GM12878 (cell line): ENCODE results near the gene EXOSC2. TPM values are rescaled to one million over a fixed set of nuclear protein-coding genes. Genes with fewer than 3 reads are reported as not detected.

Source experiments
- ATAC-seq: fragments of 200-7000 bp; cut with Tn5 transposase; 3 replicates; pipeline ENCODE4 v1.9.1; 2020; ENCODE audit warnings: mild to moderate bottlenecking, moderate library complexity
- BruUV-seq: library from RNA; stranded (reverse); fragments of 400-500 nt; replicated peaks from 2 replicates; lab custom pipeline; 2021; lab: Mats Ljungman, UMichigan
- CTCF ChIA-PET: fragments of 300-600 bp; sonication (Branson Sonifier 250); formaldehyde crosslinking; extraction: SDS; loops from one replicate; lab custom pipeline; 2021; ENCODE audit warnings: inconsistent platforms; lab: Yijun Ruan, JAX
- POLR2A ChIA-PET: fragments of 350-600 bp; formaldehyde crosslinking; extraction: SDS; loops from one replicate; lab custom pipeline; 2021; ENCODE audit warnings: inconsistent platforms; lab: Charles Lee
- RAD21 ChIA-PET: fragments of 300-600 bp; sonication (Branson Sonifier 250); formaldehyde crosslinking; loops from one replicate; lab custom pipeline; 2023; ENCODE audit warnings: antibody characterized with exemption; ENCODE audit not compliant: unreplicated experiment; lab: Charles Lee
- SMC1A ChIA-PET: fragments of 300-600 bp; sonication (Branson Sonifier 250); formaldehyde crosslinking; loops from one replicate; lab custom pipeline; 2023; ENCODE audit not compliant: unreplicated experiment, uncharacterized antibody; lab: Charles Lee
- DNase-seq: peaks from one replicate; pipeline ENCODE4 v3.0.0-alpha.2; 2011; ENCODE audit warnings: low read depth, low spot score
- FAIRE-seq: peaks from 3 replicates; lab custom pipeline; 2011; peaks lifted over from hg19 to GRCh38; lab: Jason Lieb, UNC
- H2AFZ ChIP-seq: 2 replicates; pipeline ENCODE4 v1.6.0; 2011; ENCODE audit warnings: low read depth, low read length, control low read depth; ENCODE audit not compliant: control insufficient read depth
- H3K27ac ChIP-seq: 2 replicates; pipeline ENCODE4 v1.5.1; 2011; ENCODE audit warnings: control low read depth; ENCODE audit not compliant: control insufficient read depth, insufficient read depth
- H3K27me3 ChIP-seq, 2 experiments: replicated peaks in 1 of 2; 2 replicates each; pipeline versions ENCODE4 v1.6.0 to v1.6.1; 2011; ENCODE audit warnings: low read length in 1 of 2; ENCODE audit not compliant: control insufficient read depth in 2 of 2, insufficient read depth in 2 of 2
- H3K36me3 ChIP-seq, 2 experiments: 2 replicates each; pipeline ENCODE4 v1.5.1; 2011; ENCODE audit warnings: low read length in 1 of 2; ENCODE audit not compliant: control insufficient read depth in 2 of 2, insufficient read depth in 2 of 2
- H3K4me1 ChIP-seq: 2 replicates; pipeline ENCODE4 v1.6.1; 2011; ENCODE audit warnings: mild to moderate bottlenecking, low read length, moderate library complexity, mixed read lengths; ENCODE audit not compliant: control insufficient read depth, insufficient read depth
- H3K4me2 ChIP-seq: 2 replicates; pipeline ENCODE4 v1.6.0; 2011; ENCODE audit warnings: control low read depth; ENCODE audit not compliant: control insufficient read depth, insufficient read depth
- H3K4me3 ChIP-seq: fragments of 200-600 bp; sonication (generic); 2 replicates; pipeline ENCODE4 v1.5.1; 2016
- H3K79me2 ChIP-seq: 2 replicates; pipeline ENCODE4 v1.6.0; 2011; ENCODE audit warnings: low read length; ENCODE audit not compliant: control insufficient read depth, insufficient read depth
- H3K9ac ChIP-seq: 2 replicates; pipeline ENCODE4 v1.8.0; 2011; ENCODE audit warnings: low read length, control low read depth, mixed read lengths; ENCODE audit not compliant: control insufficient read depth, insufficient read depth
- H3K9me3 ChIP-seq: replicated peaks from 3 replicates; pipeline ENCODE4 v1.5.1; 2011; ENCODE audit warnings: mild to moderate bottlenecking, low read length; ENCODE audit not compliant: control insufficient read depth, insufficient read depth
- H4K20me1 ChIP-seq: 2 replicates; pipeline ENCODE4 v1.6.0; 2011; ENCODE audit not compliant: control insufficient read depth, insufficient read depth
- ATF7 ChIP-seq: fragments of 450-650 bp; IDR thresholded peaks from 2 replicates; pipeline ENCODE4 v1.6.1; 2016; ENCODE audit warnings: low read depth, mild to moderate bottlenecking
- IKZF1 ChIP-seq: fragments of 450-650 bp; conservative IDR thresholded peaks from 2 replicates; pipeline ENCODE4 v1.6.1; 2017; ENCODE audit warnings: antibody characterized with exemption, mild to moderate bottlenecking
- IKZF2 ChIP-seq, 2 experiments: fragments of 450-650 bp; IDR thresholded peaks; 2 replicates each; pipeline ENCODE4 v1.6.1; 2017; ENCODE audit warnings: mild to moderate bottlenecking in 2 of 2, moderate library complexity in 2 of 2
- MTA2 ChIP-seq: fragments of 450-650 bp; IDR thresholded peaks from 2 replicates; pipeline ENCODE4 v1.6.1; 2016; ENCODE audit warnings: low read depth, mild to moderate bottlenecking, moderate library complexity
- PAX5 ChIP-seq: IDR thresholded peaks from 2 replicates; pipeline ENCODE4 v1.6.1; 2011; ENCODE audit warnings: low read depth, low read length, borderline replicate concordance
- POLR2AphosphoS5 ChIP-seq: IDR thresholded peaks from 2 replicates; pipeline ENCODE4 v1.6.1; 2011; ENCODE audit warnings: mild to moderate bottlenecking, low read length, inconsistent platforms
- POU2F2 ChIP-seq: IDR thresholded peaks from 3 replicates; pipeline ENCODE4 v1.6.1; 2011; ENCODE audit warnings: low read depth, mild to moderate bottlenecking, low read length, borderline replicate concordance
- RCOR1 ChIP-seq: conservative IDR thresholded peaks from 2 replicates; pipeline ENCODE4 v1.6.1; 2012; ENCODE audit warnings: low read depth, low read length, improper control_type of control experiment
- SREBF2 ChIP-seq: IDR thresholded peaks from 2 replicates; pipeline ENCODE4 v1.6.1; 2012; ENCODE audit warnings: mild to moderate bottlenecking, low read length
- TARDBP ChIP-seq: IDR thresholded peaks from 2 replicates; pipeline ENCODE4 v1.6.1; 2016; ENCODE audit warnings: borderline replicate concordance
- TCF12 ChIP-seq: IDR thresholded peaks from 2 replicates; pipeline ENCODE4 v1.6.1; 2011; ENCODE audit warnings: low read depth, mild to moderate bottlenecking, low read length
- ZNF217 ChIP-seq: fragments of 450-650 bp; IDR thresholded peaks from 2 replicates; pipeline ENCODE4 v1.6.1; 2017; ENCODE audit warnings: antibody characterized with exemption, mild to moderate bottlenecking
- WGBS: methylation state at CpG from one replicate; pipeline ENCODE4 v1.1.6; 2016; ENCODE audit warnings: low lambda C conversion rate; ENCODE audit not compliant: insufficient replicate concordance, insufficient coverage; ENCODE audit errors: missing lambda C conversion rate; 5-methylcytosine and 5-hydroxymethylcytosine counted together
- in situ Hi-C: fragments of 300-500 bp; cut with MboI; formaldehyde crosslinking; loops from 9 replicates; pipeline ENCODE4 v1.14.3; 2018; ENCODE audit warnings: mixed read lengths
- intact Hi-C: fragments of 100-400 bp; cut with micrococcal nuclease; formaldehyde crosslinking; loops from one replicate; pipeline ENCODE4 v1.14.2; 2022; ENCODE audit not compliant: unreplicated experiment
- polyA plus RNA-seq, 11 experiments: library from polyadenylated mRNA; depleted of rRNA in 4 of 11; unstranded in 6 of 11; stranded (reverse) in 5 of 11; fragments of >200 nt; fragmentation: Nextera tagmentation in 4 of 11; fragmentation: Illumina TruSeq in 1 of 11; extraction: Ambion mirVana in 4 of 11; extraction: Trizol in 1 of 11; gene quantifications; 1 replicate in 1 of 11; 2 replicates in 10 of 11; pipeline versions ENCODE4 v1.2.1 to v1.2.3, GENCODE V29; 2011 to 2016; ENCODE audit warnings: inconsistent platforms in 2 of 11, missing spikeins in 2 of 11, low read depth in 1 of 11
- total RNA-seq, 4 experiments: library from RNA; depleted of rRNA in 3 of 4; stranded (reverse); fragments of >200 nt in 3 of 4; fragmentation: Illumina TruSeq in 1 of 4; extraction: Trizol in 1 of 4; gene quantifications; 2 replicates each; pipeline versions ENCODE4 v1.2.1 to v1.2.3, GENCODE V29; 2013 to 2021
- TF ChIP-seq, protein P1 (sequence below): IDR thresholded peaks from 2 replicates; pipeline ENCODE4 v1.6.1; 2012; ENCODE audit warnings: low read length, inconsistent platforms
- TF ChIP-seq, protein P2 (sequence below): IDR thresholded peaks from 2 replicates; pipeline ENCODE4 v1.6.1; 2012; ENCODE audit warnings: low read depth, low read length, improper control_type of control experiment
- TF ChIP-seq, protein P3 (sequence below): fragments of 450-650 bp; IDR thresholded peaks from 2 replicates; pipeline ENCODE4 v1.6.1; 2016; ENCODE audit warnings: mild to moderate bottlenecking
- TF ChIP-seq, protein P4 (sequence below): fragments of 450-650 bp; IDR thresholded peaks from 2 replicates; pipeline ENCODE4 v1.6.1; 2014; ENCODE audit warnings: mild to moderate bottlenecking
- TF ChIP-seq, protein P5 (sequence below): fragments of 450-650 bp; IDR thresholded peaks from 2 replicates; pipeline ENCODE4 v1.6.1; 2016; ENCODE audit warnings: mild to moderate bottlenecking, moderate library complexity, borderline replicate concordance

The EXOSC2 gene
- total and polyA plus RNA-seq, 10 of the 15 experiments (the other 5 are each of a cell fraction or from before 2014, with no cell fraction given) = 26.3 to 55.0 (median 48.0) TPM

DNA sequence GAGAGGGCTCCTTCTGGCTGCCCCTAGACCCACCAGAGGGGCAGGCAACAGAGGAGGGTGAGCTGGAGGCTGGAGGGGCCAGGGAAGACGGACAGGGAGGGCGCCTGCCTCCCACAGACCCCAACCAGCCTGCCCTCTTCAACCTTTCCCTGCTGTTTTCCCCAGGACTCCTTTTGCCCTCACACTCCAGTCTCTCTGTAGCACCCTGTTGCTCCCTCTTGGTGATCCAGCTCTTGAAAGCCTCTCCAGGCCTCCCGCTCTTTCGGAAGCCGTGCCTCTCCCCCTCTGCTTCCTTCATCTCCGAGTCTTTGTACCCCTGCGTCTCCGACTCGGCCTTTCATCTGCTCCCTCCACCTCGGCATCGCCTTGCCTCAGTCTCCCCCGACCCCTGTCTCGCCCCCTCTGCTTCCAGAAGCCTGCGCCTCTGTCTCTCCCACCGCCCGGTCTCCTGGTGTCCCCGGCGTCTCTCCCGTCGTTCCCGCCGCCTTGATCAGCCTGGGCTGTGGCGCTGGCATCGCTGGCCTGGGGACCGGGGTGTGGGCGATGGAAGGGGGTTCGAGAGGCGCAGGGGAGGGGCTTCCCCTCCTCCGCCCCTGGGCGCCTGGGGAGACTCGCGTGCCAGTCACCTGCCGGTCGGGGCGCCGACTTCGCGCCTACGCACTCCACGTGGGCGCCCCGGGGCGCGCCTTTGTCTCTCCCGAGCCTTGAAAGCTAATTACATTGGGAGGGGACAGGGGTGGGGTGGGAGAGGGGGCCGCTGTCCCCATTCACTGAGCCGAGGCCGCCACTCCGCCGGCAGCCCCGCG, 34.5 kb upstream of the EXOSC2 start:
- CTCF ChIA-PET = no interaction called here
- in situ Hi-C loops = no loop called here
- SMC1A ChIA-PET = no interaction called here
- TF ChIP-seq SREBF2 = no peak
- TF ChIP-seq ZNF217 = no peak
- no peak for TF ChIP-seq IKZF1
- TF ChIP-seq POU2F2 = no peak
- TF ChIP-seq, protein P1, sequence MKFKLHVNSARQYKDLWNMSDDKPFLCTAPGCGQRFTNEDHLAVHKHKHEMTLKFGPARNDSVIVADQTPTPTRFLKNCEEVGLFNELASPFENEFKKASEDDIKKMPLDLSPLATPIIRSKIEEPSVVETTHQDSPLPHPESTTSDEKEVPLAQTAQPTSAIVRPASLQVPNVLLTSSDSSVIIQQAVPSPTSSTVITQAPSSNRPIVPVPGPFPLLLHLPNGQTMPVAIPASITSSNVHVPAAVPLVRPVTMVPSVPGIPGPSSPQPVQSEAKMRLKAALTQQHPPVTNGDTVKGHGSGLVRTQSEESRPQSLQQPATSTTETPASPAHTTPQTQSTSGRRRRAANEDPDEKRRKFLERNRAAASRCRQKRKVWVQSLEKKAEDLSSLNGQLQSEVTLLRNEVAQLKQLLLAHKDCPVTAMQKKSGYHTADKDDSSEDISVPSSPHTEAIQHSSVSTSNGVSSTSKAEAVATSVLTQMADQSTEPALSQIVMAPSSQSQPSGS = no peak
- TF ChIP-seq TCF12 = no peak
- TF ChIP-seq IKZF2 (IDR thresholded peaks at IDR 0.05) = no peak
- no peak for TF ChIP-seq ATF7
- TF ChIP-seq, protein P2, sequence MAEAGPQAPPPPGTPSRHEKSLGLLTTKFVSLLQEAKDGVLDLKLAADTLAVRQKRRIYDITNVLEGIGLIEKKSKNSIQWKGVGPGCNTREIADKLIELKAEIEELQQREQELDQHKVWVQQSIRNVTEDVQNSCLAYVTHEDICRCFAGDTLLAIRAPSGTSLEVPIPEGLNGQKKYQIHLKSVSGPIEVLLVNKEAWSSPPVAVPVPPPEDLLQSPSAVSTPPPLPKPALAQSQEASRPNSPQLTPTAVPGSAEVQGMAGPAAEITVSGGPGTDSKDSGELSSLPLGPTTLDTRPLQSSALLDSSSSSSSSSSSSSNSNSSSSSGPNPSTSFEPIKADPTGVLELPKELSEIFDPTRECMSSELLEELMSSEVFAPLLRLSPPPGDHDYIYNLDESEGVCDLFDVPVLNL = no peak
- TF ChIP-seq MTA2 = no peak
- TF ChIP-seq TARDBP = no peak
- TF ChIP-seq, protein P3, sequence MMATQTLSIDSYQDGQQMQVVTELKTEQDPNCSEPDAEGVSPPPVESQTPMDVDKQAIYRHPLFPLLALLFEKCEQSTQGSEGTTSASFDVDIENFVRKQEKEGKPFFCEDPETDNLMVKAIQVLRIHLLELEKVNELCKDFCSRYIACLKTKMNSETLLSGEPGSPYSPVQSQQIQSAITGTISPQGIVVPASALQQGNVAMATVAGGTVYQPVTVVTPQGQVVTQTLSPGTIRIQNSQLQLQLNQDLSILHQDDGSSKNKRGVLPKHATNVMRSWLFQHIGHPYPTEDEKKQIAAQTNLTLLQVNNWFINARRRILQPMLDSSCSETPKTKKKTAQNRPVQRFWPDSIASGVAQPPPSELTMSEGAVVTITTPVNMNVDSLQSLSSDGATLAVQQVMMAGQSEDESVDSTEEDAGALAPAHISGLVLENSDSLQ = no peak
- TF ChIP-seq, protein P4, sequence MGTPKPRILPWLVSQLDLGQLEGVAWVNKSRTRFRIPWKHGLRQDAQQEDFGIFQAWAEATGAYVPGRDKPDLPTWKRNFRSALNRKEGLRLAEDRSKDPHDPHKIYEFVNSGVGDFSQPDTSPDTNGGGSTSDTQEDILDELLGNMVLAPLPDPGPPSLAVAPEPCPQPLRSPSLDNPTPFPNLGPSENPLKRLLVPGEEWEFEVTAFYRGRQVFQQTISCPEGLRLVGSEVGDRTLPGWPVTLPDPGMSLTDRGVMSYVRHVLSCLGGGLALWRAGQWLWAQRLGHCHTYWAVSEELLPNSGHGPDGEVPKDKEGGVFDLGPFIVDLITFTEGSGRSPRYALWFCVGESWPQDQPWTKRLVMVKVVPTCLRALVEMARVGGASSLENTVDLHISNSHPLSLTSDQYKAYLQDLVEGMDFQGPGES = no peak
- TF ChIP-seq POLR2AphosphoS5 = no peak
- TF ChIP-seq, protein P5, sequence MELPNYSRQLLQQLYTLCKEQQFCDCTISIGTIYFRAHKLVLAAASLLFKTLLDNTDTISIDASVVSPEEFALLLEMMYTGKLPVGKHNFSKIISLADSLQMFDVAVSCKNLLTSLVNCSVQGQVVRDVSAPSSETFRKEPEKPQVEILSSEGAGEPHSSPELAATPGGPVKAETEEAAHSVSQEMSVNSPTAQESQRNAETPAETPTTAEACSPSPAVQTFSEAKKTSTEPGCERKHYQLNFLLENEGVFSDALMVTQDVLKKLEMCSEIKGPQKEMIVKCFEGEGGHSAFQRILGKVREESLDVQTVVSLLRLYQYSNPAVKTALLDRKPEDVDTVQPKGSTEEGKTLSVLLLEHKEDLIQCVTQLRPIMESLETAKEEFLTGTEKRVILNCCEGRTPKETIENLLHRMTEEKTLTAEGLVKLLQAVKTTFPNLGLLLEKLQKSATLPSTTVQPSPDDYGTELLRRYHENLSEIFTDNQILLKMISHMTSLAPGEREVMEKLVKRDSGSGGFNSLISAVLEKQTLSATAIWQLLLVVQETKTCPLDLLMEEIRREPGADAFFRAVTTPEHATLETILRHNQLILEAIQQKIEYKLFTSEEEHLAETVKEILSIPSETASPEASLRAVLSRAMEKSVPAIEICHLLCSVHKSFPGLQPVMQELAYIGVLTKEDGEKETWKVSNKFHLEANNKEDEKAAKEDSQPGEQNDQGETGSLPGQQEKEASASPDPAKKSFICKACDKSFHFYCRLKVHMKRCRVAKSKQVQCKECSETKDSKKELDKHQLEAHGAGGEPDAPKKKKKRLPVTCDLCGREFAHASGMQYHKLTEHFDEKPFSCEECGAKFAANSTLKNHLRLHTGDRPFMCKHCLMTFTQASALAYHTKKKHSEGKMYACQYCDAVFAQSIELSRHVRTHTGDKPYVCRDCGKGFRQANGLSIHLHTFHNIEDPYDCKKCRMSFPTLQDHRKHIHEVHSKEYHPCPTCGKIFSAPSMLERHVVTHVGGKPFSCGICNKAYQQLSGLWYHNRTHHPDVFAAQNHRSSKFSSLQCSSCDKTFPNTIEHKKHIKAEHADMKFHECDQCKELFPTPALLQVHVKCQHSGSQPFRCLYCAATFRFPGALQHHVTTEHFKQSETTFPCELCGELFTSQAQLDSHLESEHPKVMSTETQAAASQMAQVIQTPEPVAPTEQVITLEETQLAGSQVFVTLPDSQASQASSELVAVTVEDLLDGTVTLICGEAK = no peak
- TF ChIP-seq RCOR1 = no peak
- TF ChIP-seq PAX5 = no peak

More for the DNA sequence above, 34.5 kb upstream of the EXOSC2 start:
- no peak overlapping the region for H3K9ac ChIP-seq
- 62% methylated on average over 27 of the region's 52 CpGs for WGBS
- intact Hi-C loops = no loop called here
- peaks cover 14 to 21% of the 10 kb centered on the region in 2 experiments for H3K27me3 ChIP-seq
- H2AFZ ChIP-seq = no peak overlapping the region
- ChIA-PET POLR2A (no interaction called here), RAD21 (no interaction called here)
- no peaks in the 10 kb centered on the region for H3K79me2 ChIP-seq
- ATAC-seq (no peak), FAIRE-seq (no peak), DNase-seq (no peak)
- H3K27ac ChIP-seq = no peak overlapping the region
- H3K4me2 ChIP-seq = no peak overlapping the region
- H3K4me1 ChIP-seq = no peaks in the 10 kb centered on the region
- no peak overlapping the region for H3K4me3 ChIP-seq
- H3K36me3 ChIP-seq = no peaks in the 10 kb centered on the region
- no TSS peak for BruUV-seq
- no peaks in the 10 kb centered on the region for H4K20me1 ChIP-seq
- no peaks in the 10 kb centered on the region for H3K9me3 ChIP-seq
